Measurements from ENCODE around the gene MAGEA2B. TPM values are rescaled to one million over a fixed set of nuclear protein-coding genes. Genes with fewer than 3 reads are reported as not detected.
"Not testable (repeated sequence)": the region's sequence is repeated elsewhere in the genome, so short reads cannot be mapped to it uniquely, and the experiment has no call there.

The MAGEA2B gene
- polyA plus RNA-seq, 4 donors: not detected

DNA sequence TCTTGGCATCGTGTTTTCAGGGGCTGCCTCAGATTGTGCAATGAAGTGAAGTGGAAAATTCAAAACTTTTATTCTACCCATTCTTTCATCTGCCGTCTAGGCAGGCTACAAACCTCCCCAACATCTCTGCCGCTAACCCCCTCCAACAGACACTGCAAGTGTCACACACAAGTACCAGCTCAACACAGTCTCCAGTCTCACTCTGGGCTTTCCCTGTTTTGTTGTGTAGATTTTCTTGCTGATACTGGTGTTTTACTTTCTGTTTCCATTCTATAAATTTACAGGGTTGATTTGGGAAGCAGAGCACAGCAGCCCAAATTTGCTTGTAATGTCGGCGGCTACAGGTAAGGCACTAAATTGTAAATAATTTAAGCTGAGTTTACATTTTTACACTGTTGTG, 40.4 kb downstream of the MAGEA2B start:
- not testable (repeated sequence) for DNase-seq (ENCODE audit: low read depth in 4 of 4, low spot score in 3 of 4)

GRCh38 chrX:152758918-152759317, 44.5 kb downstream of the MAGEA2B start, which contains the start of gene CSAG3:
CSAG3 (plus strand) TSS chrX:152759218.
- not testable (repeated sequence) for DNase-seq (ENCODE audit: low read depth in 4 of 4, low spot score in 3 of 4)

DNA sequence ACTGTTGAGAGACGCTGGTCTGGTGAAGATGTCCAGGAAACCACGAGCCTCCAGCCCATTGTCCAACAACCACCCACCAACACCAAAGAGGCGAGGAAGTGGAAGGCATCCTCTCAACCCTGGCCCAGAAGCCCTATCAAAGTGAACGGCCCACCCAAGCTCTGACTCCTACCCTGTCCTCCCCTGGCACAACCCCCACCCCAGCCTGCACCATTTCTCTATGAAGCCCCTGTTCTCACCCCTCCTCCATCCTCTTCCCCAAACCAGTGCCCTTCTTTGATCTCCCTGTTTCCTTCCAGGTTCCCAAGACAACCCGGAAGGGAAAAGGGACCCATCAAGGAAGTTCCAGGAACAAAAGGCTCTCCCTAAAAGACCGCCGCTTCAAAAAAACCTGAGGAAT, 45.1 kb downstream of the MAGEA2B start:
- not testable (repeated sequence) for DNase-seq (ENCODE audit: low read depth in 4 of 4, low spot score in 3 of 4)

- not testable (repeated sequence) for DNase-seq (ENCODE audit: low read depth in 4 of 4, low spot score in 3 of 4)
These were observed 47.2 kb downstream of the MAGEA2B start for GRCh38 chrX:152761582-152761981.

DNA sequence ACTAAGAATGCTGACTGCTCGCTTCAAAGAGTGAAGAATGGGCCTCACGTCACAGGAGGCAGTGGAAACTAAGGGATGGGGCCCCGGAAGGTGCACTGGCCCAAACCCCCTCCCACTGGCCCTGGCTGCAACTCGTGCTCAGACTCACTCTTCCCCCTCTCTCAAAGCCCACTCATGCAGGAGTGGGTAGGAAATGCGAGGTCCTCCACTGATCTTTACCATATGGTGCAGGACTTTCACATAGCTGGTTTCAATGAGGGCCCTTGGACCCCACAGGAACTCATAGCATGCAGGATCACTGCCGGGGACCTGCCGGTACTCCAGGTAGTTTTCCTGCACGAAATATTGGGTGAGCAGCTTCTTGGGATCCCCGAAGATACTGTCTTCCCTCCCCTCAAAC, 52.1 kb downstream of the MAGEA2B start:
- not testable (repeated sequence) for DNase-seq (ENCODE audit: low read depth in 4 of 4, low spot score in 3 of 4)

Other genes with a start within 250 kb of the MAGEA2B start
- 1 to 10 TPM; 1.1 to 3.3 (median 1.8) TPM for gene GABRQ, start 76.7 kb upstream of the MAGEA2B start, polyA plus RNA-seq (ENCODE audit: insufficient read length in 4 of 4)
- gene MAGEA3, start 15.8 kb upstream of the MAGEA2B start, polyA plus RNA-seq (ENCODE audit: insufficient read length in 4 of 4): not detected
- gene CSAG2, start 5.4 kb upstream of the MAGEA2B start, polyA plus RNA-seq (ENCODE audit: insufficient read length in 4 of 4): not detected
- not detected for gene CSAG1, start 19.1 kb downstream of the MAGEA2B start, polyA plus RNA-seq (ENCODE audit: insufficient read length in 4 of 4)
- gene MAGEA12, start 19.1 kb downstream of the MAGEA2B start, polyA plus RNA-seq (ENCODE audit: insufficient read length in 4 of 4): not detected
- not detected for gene MAGEA2, start 39.2 kb downstream of the MAGEA2B start, polyA plus RNA-seq (ENCODE audit: insufficient read length in 4 of 4)
- not detected for gene CSAG3, start 44.6 kb downstream of the MAGEA2B start, polyA plus RNA-seq (ENCODE audit: insufficient read length in 4 of 4)
- gene MAGEA6, start 55.1 kb downstream of the MAGEA2B start, polyA plus RNA-seq (ENCODE audit: insufficient read length in 4 of 4): not detected
- 100 to 1,000 TPM in 3 of 4 donors, 10 to 100 TPM in 1; 74.6 to 141 (median 113) TPM for gene CETN2, start 116.1 kb downstream of the MAGEA2B start, polyA plus RNA-seq (ENCODE audit: insufficient read length in 4 of 4)
- 10 to 100 TPM; 20.1 to 33.7 (median 27.5) TPM for gene NSDHL, start 116.4 kb downstream of the MAGEA2B start, polyA plus RNA-seq (ENCODE audit: insufficient read length in 4 of 4)
- 10 to 100 TPM; 35.3 to 54.9 (median 43.0) TPM for gene ZNF185, start 183.4 kb downstream of the MAGEA2B start, polyA plus RNA-seq (ENCODE audit: insufficient read length in 4 of 4)

Data from left renal pelvis (tissue), 4 donors.